ENCODE data around the gene RTL5.

DNA sequence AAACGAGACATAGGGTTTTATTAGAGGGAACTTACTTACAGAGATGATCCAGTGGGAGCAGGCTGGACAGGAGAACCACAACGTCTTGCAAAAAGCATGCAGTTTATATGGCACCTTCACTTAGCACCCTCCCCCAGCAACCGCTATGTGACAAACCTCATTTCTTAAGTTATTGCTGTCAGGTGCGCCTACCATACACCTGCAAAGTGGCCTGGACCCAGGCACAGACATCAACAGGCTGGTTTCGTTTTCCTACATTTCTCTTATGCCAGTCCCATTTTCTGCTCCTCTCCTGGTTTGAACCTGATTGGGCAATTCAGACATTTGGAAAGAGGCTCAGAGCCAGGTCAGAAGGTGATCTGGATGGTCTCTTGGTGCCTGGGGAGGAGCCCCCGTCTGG, 18.3 kb downstream of the RTL5 start:
- TF ChIP-seq, protein P1, sequence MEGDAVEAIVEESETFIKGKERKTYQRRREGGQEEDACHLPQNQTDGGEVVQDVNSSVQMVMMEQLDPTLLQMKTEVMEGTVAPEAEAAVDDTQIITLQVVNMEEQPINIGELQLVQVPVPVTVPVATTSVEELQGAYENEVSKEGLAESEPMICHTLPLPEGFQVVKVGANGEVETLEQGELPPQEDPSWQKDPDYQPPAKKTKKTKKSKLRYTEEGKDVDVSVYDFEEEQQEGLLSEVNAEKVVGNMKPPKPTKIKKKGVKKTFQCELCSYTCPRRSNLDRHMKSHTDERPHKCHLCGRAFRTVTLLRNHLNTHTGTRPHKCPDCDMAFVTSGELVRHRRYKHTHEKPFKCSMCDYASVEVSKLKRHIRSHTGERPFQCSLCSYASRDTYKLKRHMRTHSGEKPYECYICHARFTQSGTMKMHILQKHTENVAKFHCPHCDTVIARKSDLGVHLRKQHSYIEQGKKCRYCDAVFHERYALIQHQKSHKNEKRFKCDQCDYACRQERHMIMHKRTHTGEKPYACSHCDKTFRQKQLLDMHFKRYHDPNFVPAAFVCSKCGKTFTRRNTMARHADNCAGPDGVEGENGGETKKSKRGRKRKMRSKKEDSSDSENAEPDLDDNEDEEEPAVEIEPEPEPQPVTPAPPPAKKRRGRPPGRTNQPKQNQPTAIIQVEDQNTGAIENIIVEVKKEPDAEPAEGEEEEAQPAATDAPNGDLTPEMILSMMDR (IDR thresholded peaks at IDR 0.05; ENCODE audit: low read length): no peak
- TF ChIP-seq EZH2 (IDR thresholded peaks at IDR 0.05; ENCODE audit: borderline replicate concordance, low read length): no peak
